NT2/D1 (cell line): ENCODE data around the gene KRT85.
"Not testable (repeated sequence)": the region's sequence is repeated elsewhere in the genome, so short reads cannot be mapped to it uniquely, and the experiment has no call there.

Experiments
- DNase-seq: peaks from one replicate; pipeline ENCODE4 v3.0.0-alpha.2; 2011; ENCODE audit warnings: low read depth, low spot score
- H3K27me3 ChIP-seq: 2 replicates; pipeline ENCODE4 v1.6.0; 2011; ENCODE audit warnings: mild to moderate bottlenecking; ENCODE audit not compliant: insufficient read length, insufficient read depth
- H3K36me3 ChIP-seq: 2 replicates; pipeline ENCODE4 v1.6.1; 2011; ENCODE audit warnings: mild to moderate bottlenecking, low read length, mixed read lengths; ENCODE audit not compliant: insufficient read depth, insufficient read length
- H3K4me1 ChIP-seq: 2 replicates; pipeline ENCODE4 v1.5.1; 2011; ENCODE audit not compliant: insufficient read depth, insufficient read length
- H3K4me3 ChIP-seq: 2 replicates; pipeline ENCODE4 v1.5.1; 2011; ENCODE audit warnings: low read depth; ENCODE audit not compliant: insufficient read length
- H3K9ac ChIP-seq: 2 replicates; pipeline ENCODE4 v1.6.0; 2011; ENCODE audit warnings: low read depth; ENCODE audit not compliant: insufficient read length
- H3K9me3 ChIP-seq: 2 replicates; pipeline ENCODE4 v1.5.1; 2011; ENCODE audit warnings: mild to moderate bottlenecking, low read length; ENCODE audit not compliant: insufficient read depth
- SUZ12 ChIP-seq: IDR thresholded peaks from 2 replicates; pipeline ENCODE4 v1.6.1; 2011; ENCODE audit not compliant: insufficient read length, insufficient read depth; ENCODE audit errors: extremely low read depth
- YY1 ChIP-seq: IDR thresholded peaks from 2 replicates; pipeline ENCODE4 v1.6.1; 2011; ENCODE audit not compliant: insufficient read length, insufficient read depth
- ZNF274 ChIP-seq: IDR thresholded peaks from 2 replicates; pipeline ENCODE4 v1.6.1; 2011; ENCODE audit warnings: mild to moderate bottlenecking, low read depth, low read length

KRT85 gene

DNA sequence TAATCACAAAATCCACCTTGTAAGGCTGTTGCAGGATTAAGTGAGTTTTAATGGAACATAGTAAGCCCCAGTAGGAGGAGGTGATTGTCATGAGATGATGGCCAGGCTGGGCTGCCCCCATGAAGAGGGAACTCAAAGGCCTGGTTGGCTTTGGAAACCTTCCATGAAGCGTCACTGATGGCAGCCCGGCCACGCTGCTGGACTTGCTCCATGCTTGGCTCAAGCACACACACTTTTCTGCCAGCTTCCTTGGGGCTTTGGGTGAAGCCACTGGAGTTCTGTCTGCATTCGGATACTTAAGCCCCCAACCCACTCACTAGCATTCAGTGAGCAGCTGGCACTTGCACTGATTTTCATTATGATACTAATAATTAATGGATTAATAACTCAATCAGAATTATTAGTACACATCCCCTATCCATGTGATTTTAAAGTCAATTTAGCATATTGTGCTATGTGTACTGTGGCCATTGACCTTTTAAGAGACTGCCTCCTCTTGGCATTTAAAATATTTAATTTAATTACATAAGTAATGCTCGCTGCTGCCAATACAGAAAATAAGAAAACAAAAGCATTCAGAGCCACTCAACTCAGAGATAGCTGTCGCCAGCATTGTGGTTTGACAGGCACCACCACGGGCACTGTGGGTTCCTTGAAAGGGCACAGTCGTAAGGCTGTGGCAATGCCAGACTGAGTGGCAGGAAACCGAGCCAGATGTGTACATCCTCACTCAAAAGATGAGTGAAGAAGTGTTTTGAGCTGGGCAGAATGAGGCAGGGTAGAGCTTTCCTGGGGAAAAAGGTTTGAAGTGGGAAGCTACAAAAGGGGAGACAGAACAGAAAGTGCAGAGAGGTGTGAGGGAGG lies 15.9 kb downstream of the KRT85 start:
- Histone ChIP-seq H3K27me3 (peaks cover 4% of the 10 kb centered on the region), H3K36me3 (no peaks in the 10 kb centered on the region), H3K9ac (no peak overlapping the region), H3K9me3 (no peaks in the 10 kb centered on the region), H3K4me3 (no peak overlapping the region), H3K4me1 (no peaks in the 10 kb centered on the region)
- no peak for TF ChIP-seq YY1
- TF ChIP-seq ZNF274: no peak
- TF ChIP-seq SUZ12: no peak
- no peak for DNase-seq

DNA sequence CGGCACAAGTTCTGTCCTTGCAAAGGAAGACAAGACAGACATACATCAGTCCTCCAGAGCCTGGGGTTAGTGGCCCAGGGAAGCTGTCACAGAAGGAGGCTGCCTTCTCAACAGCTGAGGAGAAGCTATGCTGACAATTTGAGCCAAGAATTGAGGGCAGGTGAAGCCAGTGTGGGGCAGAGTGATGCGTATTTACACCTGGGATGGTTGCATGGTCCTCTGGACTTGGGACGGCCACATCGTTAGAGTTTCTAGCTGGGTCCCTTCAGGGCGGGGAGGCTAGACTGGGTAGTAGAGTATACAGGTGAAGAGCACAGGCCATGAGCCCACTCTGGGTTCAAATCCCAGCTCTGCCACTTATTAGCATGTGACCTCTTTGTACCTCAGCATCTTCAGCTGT lies 16.5 kb downstream of the KRT85 start:
- no peak for DNase-seq
- peaks cover 4% of the 10 kb centered on the region for H3K27me3 ChIP-seq
- no peaks in the 10 kb centered on the region for H3K4me1 ChIP-seq
- H3K4me3 ChIP-seq: no peak overlapping the region
- H3K9me3 ChIP-seq: no peaks in the 10 kb centered on the region
- H3K36me3 ChIP-seq: no peaks in the 10 kb centered on the region
- TF ChIP-seq SUZ12 (no peak), ZNF274 (no peak), YY1 (no peak)
- no peak overlapping the region for H3K9ac ChIP-seq

DNA sequence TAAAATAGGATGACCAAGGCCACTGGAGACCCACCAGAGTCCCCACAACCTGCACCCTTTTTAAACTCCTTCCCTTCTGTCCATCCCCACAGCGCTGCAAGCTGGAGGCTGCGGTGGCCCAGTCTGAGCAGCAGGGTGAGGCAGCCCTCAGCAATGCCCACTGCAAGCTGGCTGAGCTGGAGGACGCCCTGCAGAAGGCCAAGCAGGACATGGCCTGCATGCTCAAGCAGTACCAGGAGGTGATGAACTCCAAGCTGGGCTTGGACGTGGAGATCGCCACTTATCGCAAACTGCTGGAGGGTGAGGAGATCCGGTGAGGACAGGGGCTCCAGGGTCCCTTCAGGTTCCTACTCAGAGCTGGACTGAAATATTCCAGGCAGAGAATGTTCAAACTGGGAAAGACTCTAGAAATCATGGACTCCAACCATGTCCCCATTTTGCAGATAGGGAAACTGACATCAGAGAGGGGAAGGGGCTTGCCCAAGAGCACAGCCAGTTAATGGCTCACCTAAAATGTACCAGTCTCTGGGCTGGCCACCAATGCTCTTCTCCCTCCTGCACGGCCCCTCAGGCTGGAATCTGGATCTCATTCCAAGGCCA lies 17.2 kb downstream of the KRT85 start:
- no peaks in the 10 kb centered on the region for H3K36me3 ChIP-seq
- H3K9ac ChIP-seq: no peak overlapping the region
- H3K9me3 ChIP-seq: no peaks in the 10 kb centered on the region
- no peak for DNase-seq
- no peaks in the 10 kb centered on the region for H3K4me1 ChIP-seq
- no peak overlapping the region for H3K4me3 ChIP-seq
- peaks cover 4% of the 10 kb centered on the region for H3K27me3 ChIP-seq
- TF ChIP-seq SUZ12 (no peak), YY1 (no peak), ZNF274 (no peak)

DNA sequence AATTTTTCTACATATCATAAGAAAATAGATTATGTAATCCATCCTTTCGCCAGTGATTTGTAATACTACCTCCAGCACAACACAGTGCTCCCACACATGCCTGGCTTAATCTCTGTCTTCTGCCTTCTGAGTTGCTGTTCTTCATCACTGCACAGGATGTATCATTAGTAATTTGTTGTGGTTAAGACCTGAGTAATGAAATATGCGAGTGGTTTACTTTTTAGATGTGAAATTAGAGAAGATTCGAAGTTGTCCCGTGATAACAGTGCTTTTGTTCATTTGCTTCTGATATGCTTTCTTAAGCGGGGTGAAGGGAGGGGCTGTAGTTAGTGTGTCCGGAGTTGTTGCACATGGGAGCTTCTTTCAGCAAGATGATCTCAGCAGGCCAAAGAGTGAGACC lies 18.1 kb downstream of the KRT85 start:
- DNase-seq: no peak
- Histone ChIP-seq H3K9ac (no peak overlapping the region), H3K36me3 (no peaks in the 10 kb centered on the region), H3K4me3 (no peak overlapping the region), H3K4me1 (no peaks in the 10 kb centered on the region), H3K27me3 (peaks cover 4% of the 10 kb centered on the region), H3K9me3 (0 out of 2 replicates have a peak, but pooled peaks cover 1% of the 10 kb centered on the region)
- TF ChIP-seq ZNF274 (no peak), YY1 (no peak), SUZ12 (no peak)

DNA sequence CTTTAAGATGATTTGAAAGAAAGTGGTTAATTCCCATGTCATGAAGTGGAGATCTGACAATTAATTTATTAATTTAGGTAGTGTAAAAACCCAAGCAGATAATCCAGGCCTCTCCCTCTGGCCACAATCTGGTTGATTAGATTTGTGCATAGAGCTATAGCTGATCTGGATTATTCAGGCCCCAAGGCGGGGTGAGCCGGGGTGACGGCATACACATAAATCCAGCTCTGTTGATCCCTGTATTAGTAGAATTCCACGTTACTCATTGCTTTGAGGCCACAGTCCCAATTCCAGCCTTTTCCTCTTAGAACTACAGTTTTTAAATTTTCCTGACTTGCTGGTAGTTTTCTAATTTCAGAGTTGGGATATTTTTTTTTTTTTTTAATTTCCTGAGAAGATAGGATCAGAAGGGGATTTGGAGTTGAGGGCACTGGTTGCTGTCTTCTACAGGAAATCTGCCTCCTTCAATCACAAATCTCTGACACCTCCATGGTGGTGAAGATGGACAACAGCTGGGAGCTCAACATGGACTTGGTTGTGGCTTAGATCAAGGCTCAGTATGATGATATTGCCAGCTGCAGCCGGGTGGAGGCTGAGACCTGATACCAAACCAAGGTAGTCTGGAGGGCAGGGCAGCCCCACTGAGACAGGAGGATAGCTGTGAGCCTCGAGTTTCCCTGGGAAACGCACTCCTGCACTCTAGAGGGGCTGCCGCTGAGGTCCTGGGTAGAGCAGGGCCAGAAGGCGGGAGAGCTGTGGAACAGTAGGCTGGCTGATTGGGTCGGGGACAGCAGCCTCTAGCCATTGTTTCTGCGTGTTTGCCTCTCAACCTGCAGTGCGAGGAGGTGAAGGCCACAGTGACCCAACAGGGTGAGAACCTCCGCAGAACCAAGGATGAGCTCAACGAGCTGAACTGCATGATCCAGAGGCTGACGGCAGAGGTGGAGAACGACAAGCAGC lies 19.4 kb downstream of the KRT85 start:
- Histone ChIP-seq H3K36me3 (no peaks in the 10 kb centered on the region), H3K27me3 (peaks cover 2% of the 10 kb centered on the region), H3K9me3 (peaks cover 12% of the 10 kb centered on the region; the same call in 1 of the 2 replicates), H3K4me1 (no peaks in the 10 kb centered on the region), H3K4me3 (no peak overlapping the region), H3K9ac (no peak overlapping the region)
- no peak for TF ChIP-seq ZNF274
- TF ChIP-seq YY1: no peak
- no peak for TF ChIP-seq SUZ12
- DNase-seq: no peak

DNA sequence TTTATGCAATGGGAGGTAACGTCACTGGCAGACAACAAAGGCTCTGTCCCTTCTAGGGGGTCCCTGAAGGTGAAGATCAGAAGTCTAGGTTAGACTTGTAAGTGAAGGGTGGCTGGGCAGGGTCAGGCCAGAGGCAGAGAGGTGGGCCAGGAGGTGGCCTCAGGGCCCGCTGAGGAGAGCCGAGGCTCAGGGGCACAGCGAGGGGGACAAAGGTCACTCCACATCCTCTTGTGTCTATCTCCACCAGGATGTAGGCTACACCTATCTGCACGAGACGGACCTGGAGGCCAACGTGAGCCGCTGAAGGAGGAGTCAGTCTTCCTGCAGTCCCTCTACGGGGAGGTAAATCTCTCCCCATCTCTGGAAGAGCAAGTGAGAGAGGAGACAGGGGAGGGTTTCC lies 20.3 kb downstream of the KRT85 start:
- no peaks in the 10 kb centered on the region for H3K4me1 ChIP-seq
- no peak overlapping the region for H3K9ac ChIP-seq
- H3K4me3 ChIP-seq: no peak overlapping the region
- H3K27me3 ChIP-seq: no peaks in the 10 kb centered on the region
- no peaks in the 10 kb centered on the region for H3K36me3 ChIP-seq
- H3K9me3 ChIP-seq: peaks cover 12% of the 10 kb centered on the region; the same call in 1 of the 2 replicates
- no peak for DNase-seq
- no peak for TF ChIP-seq YY1
- TF ChIP-seq SUZ12: no peak
- no peak for TF ChIP-seq ZNF274

DNA sequence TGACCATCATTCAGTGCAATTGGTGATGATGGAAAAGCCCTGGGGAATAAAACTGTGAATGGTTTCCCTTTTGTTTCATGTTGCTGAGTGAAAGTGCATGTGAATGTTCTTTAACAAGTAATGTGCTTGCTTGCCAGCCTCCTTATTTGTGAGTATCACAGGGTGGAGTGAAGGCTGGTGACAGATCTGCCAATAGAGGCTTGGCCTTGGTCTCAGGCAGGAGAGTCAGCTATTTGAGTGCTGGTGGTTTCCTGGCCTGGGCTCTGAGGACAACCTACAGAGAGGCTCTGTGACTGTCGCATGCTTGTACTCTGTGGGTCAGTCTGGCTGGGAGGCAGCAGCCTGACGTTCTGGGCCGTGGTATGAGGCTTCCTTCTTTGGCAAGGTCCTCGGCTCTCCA lies 20.7 kb downstream of the KRT85 start:
- no peak overlapping the region for H3K4me3 ChIP-seq
- H3K9ac ChIP-seq: no peak overlapping the region
- H3K27me3 ChIP-seq: no peaks in the 10 kb centered on the region
- peaks cover 12% of the 10 kb centered on the region; the same call in 1 of the 2 replicates for H3K9me3 ChIP-seq
- no peaks in the 10 kb centered on the region for H3K36me3 ChIP-seq
- no peak for TF ChIP-seq ZNF274
- no peak for TF ChIP-seq YY1
- TF ChIP-seq SUZ12: no peak
- no peak for DNase-seq
- no peaks in the 10 kb centered on the region for H3K4me1 ChIP-seq

DNA sequence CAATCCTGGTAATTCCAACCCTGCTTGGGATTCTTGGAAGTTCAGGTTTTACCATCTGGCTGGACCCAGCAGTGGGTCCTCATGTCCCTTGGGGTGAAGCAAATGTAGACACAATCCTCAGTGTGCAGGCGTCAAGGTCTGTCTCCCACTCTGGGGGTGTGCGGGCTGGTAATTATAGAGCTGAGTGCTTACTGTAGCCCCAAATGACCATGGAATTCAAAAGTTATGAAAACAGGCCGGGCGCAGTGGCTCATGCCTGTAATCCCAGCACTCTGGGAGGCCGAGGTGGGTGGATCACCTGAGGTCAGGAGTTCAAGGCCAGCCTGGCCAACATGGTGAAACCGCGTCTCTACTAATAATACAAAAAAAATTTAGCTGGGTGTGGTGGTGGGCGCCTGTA lies 22.2 kb downstream of the KRT85 start:
- not testable (repeated sequence) for H3K9ac ChIP-seq, DNase-seq, H3K4me1 ChIP-seq, H3K27me3 ChIP-seq, H3K36me3 ChIP-seq, H3K4me3 ChIP-seq
- H3K9me3 ChIP-seq: peaks cover 12% of the 10 kb centered on the region; the same call in 1 of the 2 replicates
